Measurements from ENCODE around the gene KIF26A.

The KIF26A gene

GRCh38 chr14:104107611-104108569, 30.5 kb upstream of the KIF26A start:
- TF ChIP-seq, protein P1, sequence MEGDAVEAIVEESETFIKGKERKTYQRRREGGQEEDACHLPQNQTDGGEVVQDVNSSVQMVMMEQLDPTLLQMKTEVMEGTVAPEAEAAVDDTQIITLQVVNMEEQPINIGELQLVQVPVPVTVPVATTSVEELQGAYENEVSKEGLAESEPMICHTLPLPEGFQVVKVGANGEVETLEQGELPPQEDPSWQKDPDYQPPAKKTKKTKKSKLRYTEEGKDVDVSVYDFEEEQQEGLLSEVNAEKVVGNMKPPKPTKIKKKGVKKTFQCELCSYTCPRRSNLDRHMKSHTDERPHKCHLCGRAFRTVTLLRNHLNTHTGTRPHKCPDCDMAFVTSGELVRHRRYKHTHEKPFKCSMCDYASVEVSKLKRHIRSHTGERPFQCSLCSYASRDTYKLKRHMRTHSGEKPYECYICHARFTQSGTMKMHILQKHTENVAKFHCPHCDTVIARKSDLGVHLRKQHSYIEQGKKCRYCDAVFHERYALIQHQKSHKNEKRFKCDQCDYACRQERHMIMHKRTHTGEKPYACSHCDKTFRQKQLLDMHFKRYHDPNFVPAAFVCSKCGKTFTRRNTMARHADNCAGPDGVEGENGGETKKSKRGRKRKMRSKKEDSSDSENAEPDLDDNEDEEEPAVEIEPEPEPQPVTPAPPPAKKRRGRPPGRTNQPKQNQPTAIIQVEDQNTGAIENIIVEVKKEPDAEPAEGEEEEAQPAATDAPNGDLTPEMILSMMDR (IDR thresholded peaks at IDR 0.05; ENCODE audit: borderline replicate concordance, insufficient read depth, low read depth, low read length): no peak
- no peak overlapping the region for H3K4me3 ChIP-seq (ENCODE audit: low read depth, low read length)

DNA sequence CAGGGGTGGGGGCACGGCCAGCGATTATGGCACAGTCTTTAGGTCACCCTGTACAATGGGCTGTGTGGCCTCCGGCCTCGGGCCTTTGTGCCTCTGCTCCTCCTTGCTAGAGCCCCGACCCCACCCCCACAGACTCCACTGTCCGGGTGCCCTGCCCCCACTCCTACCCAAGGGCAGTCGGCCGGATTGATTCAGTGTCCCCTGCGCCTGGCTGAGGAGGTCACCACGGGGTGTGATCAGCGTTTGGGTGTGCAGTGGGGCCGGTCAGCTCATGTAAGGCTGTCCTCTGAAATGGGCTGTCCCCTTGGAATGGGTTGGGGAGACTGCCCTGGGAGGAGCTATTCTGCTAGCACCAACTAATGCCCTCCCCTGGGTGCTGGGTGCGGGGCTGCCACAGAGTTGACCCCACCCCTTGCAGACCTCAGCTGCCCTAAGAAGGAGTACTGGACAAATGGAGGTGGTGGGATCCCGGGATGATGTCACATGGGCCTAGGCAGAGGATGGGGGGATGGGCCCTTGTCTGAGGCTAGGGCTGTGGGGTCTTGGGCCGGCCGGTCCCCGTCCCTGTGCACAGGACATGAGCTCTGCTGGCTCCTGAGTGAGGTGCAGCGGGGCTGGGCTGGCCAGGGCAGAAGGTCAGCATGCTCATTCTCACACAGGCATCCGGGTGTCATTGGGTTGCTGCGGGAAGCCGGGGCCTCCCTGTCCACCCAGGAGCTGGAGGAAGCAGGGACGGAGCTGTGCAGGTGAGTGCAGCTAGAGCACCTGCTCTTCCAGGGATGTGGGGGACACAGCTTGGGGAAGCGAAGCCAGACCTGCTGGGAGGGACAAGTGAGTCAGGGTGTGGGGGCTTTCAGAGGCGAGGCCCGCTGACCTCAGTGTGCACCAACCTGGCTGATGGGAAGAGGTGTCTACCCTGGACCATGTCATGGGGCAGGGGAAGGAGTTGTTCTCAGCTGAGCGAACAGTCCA, 29.5 kb upstream of the KIF26A start:
- H3K4me3 ChIP-seq (ENCODE audit: low read depth, low read length): no peak overlapping the region
- TF ChIP-seq, protein P1 (IDR thresholded peaks at IDR 0.05; ENCODE audit: borderline replicate concordance, insufficient read depth, low read depth, low read length): no peak

GRCh38 chr14:104109731-104110361, 28.5 kb upstream of the KIF26A start:
- H3K4me3 ChIP-seq (ENCODE audit: low read depth, low read length): no peak overlapping the region
- TF ChIP-seq, protein P1 (IDR thresholded peaks at IDR 0.05; ENCODE audit: borderline replicate concordance, insufficient read depth, low read depth, low read length): no peak

DNA sequence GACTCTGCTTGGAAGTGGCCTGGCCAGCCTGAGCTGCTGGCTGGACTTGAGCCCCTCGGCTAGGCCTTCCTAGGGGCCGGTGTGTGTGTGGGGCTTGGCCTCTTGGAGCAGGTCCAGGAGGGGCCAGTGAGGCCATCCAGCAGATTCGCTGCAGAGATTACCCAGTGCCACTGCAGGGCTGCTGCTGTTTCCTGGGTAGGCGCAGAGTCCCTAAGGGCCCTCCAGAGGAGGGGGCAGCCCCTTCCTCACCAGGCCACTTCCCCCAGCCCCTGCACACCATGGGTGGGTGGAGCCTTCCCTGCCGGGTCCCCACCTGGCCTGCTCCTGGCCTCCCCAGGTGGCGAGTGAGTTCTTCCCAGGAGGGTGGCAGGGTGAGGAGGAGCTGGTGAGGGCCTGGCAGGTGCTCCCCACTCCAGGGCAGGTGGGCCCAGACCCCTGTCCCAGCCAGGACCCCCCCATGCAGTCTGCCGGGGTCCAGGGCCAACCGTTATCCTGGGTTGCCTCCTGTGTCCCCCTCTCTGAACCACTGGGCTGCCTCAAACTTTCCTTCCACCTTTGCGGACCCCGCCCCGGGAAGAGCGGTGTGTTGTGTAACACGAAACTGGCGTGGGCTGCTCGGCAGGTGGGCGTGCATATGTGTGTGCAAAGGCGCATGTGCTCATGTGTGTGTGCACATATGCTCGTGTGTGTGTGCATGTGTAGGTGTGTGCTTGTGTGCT, 27.7 kb upstream of the KIF26A start:
- TF ChIP-seq, protein P1 (IDR thresholded peaks at IDR 0.05; ENCODE audit: borderline replicate concordance, insufficient read depth, low read depth, low read length): no peak

DNA sequence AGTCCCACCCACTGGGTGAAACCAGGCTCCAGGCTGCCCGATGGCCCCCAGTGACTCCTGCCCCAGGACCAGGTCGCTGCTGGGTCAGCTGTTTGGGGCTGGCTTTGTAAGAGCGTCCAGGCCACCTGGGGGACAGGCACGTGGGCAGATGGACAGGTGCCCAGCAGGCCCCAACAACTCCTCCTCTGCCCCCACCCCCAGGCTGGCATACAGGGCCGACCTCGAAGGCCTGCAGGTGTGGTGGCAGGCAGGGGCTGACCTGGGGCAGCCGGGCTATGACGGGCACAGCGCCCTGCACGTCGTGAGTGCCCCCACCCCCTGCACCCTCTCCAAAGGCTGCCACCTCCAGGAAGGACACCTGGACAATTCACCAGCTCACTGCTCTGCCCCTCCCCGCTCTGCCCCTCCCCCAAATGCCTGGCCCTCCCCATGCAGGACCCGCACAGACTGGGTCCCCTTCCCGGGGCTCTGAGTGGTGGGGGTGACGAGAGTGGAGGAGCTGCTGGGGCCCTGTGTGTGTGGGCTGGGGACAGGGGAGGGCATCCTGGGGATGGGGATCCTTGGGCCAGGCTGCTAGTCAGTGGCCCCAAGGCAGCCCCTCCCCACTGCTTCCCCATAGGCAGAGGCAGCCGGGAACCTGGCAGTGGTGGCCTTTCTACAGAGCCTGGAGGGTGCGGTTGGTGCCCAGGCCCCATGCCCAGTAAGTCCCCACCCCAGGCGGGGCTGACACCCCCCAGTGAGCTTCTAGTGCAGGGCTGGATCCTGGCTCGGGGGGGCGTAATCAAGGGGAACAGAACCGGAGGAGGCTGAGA, 26.9 kb upstream of the KIF26A start:
- TF ChIP-seq, protein P1 (IDR thresholded peaks at IDR 0.05; ENCODE audit: borderline replicate concordance, insufficient read depth, low read depth, low read length): no peak
- H3K4me3 ChIP-seq (ENCODE audit: low read depth, low read length): no peak overlapping the region

More for the DNA sequence above, 27.7 kb upstream of the KIF26A start:
- H3K4me3 ChIP-seq (ENCODE audit: low read depth, low read length): no peak overlapping the region
